GM21529 (cell line): ENCODE results near the gene PZP.
"Not testable (repeated sequence)": the region's sequence is repeated elsewhere in the genome, so short reads cannot be mapped to it uniquely, and the experiment has no call there.

Experiments used
- ATAC-seq: cut with Tn5 transposase; IDR thresholded peaks from one replicate; pipeline ENCODE4 v1.9.1; 2021; ENCODE audit not compliant: unreplicated experiment

The PZP gene

DNA sequence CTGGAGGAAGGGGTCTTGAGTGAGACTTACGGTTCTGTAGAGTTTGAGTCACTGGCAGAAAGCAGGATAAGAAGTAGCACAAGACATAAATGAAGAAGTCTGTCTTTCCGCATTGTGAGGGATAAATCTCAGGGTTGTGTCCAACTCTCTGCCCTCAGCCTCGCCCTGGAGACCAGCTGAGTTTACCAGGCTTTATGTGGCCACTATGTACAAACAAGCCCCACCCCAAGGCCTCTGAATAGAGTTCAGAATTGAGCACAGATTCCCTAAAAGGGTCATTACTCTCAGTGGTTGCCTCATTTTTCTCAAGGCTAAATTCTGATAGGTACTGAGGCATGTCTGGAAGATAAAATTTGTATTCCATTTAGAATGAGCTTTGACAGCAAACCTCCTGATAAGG is at the start of gene PZP:
PZP (minus strand) TSS at position 167 of the 400 bp plus-strand sequence; CDS start at position 113, 54 bp downstream.
- no peak for ATAC-seq

DNA sequence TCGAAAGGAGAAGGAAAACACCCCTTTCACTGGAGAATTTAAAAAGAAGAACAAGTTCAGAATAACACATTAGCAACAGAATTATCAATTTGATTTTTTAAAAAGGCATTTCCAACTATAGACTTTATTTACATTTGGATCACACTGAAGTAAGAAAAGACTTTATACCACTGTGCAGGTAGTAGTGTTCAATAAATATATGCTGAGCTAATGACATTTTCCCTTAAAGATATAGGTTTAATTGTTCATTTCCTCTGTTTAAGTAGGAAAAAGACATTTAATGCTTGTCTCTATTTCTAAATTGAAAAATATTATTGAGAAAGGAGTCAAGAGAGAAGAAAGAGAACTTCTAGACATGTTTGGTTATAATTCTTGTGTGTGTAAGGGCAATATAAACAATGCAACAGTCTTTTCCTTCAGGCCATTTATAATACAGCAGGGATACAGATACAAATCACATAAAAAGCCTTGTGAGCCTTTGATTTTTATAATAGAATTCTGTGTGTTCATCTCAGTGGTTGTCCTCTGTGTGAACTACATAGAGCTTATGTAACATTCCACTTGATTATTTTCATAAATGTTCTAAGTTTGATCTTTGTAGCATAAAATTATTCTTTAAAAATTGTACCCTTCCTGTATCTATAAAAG is 48.7 kb upstream of the PZP start:
- ATAC-seq, result no peak

DNA sequence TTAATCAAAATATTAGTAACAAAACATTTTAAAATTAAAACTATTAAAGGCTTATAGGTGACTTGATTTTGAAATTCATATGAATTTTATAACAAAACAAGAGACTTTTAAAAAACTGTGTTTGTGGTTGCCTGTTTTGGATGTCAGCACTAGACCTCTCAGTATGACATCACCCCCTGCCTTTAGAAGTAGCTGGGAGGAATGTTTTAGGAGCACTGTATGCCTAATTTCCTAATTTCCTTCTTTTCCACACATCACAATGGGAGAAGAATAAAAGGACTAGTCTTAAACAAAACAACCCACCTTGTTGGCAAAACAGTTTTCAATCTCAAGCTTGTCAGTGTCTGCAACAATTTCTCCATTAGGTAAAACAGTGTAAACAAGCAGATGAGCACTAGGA is 48.1 kb upstream of the PZP start:
- no peak for ATAC-seq

DNA sequence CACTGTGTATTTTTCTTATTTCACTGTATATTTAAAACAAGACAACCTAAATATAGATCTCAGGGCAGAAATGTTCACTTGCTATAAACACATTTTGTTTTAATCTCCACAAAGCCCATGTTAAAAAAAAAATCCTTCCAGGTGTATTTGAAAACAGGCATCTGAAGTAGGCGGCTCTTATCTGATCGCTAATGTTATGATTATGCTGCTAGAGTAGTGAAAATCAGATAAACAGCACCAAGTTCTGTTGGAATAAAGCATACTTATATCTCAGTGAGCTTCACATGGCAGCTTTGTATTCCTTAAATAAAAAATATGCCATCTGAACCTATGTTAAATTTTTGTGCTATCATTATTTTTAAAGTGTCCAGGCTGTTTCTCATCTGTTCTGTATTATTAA is 47.6 kb upstream of the PZP start:
- no peak for ATAC-seq

DNA sequence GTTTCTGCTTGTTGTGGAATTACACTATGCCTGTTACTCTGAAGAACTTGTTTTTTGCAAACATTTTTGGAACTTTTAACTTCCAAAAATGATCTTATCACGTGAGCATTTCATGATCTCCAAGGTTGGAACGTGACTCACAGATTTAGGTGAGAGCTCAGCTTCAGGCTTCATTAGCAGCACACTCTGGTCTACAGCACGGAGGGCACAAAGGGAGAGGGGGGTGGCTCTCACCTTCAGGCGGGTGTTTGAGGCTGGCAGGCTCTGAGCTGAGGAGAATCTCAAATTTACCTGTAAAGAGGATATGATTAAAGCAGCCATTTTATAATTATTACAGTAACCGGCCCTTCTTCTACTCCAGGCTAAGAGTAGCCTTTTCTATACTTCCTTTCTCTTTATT is 45.3 kb upstream of the PZP start:
- ATAC-seq, result no peak

DNA sequence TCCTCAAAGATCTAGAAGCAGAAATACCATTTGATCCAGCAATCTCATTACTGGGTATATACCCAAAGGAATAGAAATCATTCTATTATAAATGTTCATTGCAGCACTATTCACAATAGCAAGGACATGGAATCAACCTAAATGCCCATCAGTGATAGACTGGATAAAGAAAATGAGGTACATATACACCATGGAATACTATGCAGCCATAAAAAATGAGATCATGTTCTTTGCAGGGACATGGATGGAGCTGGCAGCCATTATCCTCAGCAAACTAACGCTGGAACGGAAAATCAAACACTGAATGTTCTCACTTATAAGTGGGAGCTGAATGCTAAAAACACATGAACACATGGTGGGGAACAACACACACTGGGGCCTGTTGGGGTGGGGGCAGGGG is 44.6 kb upstream of the PZP start:
- not testable (repeated sequence) for ATAC-seq

DNA sequence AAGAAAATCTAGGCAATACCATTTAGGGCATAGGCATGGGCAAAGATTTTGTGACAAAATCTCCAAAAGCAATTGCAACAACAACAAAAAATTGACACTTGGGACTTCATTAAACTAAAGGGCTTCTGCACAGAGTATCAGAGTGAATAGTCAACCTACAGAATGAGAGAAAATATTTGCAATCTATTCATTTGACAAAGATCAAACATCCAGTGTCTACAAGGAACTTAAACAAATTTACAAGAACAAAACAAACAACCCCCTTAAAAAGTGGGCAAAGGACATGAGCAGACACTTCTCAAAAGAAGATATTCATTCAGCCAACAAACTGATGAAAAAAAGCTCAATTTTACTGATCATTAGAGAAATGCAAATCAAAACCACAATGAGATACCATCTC is 44.1 kb upstream of the PZP start:
- ATAC-seq, result no peak

DNA sequence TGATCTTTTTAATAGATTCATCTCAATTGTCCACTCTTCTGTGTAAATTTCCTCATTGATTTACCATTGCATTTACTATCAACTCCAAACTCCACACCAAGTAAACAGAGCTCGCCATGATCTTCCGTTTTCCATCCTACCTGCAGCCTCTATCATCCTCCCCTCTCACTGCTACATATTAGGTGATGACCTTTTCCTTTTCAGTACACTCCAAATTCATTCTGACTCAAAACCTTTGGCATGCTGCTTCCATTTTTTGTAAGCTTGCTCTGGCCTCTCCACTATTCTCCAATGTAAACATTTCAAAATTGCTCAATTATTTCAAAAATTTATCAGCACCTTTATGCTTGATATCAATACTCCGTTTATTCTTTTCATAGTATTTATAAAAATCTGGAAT is 40.2 kb upstream of the PZP start:
- ATAC-seq, result no peak

DNA sequence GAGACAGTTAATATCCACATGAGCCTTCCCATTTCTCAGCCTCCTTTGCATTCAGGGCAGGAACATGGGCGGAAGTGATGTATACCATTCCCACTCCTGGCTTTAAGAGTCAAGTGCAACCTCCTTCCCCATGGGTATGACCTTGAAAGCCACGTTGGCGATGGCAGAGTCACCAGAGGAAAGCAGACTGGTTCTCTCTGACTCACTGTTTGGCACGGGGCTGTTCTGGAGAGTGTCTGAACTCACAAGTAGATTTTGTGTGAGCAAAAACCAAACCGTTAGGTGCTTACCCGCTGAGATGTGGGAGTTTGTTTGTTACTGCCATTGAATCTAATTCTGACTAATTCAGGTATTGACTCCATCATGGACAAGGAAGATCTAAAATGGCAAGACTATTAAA is 36.7 kb upstream of the PZP start:
- peak; percentile 82 for ATAC-seq

DNA sequence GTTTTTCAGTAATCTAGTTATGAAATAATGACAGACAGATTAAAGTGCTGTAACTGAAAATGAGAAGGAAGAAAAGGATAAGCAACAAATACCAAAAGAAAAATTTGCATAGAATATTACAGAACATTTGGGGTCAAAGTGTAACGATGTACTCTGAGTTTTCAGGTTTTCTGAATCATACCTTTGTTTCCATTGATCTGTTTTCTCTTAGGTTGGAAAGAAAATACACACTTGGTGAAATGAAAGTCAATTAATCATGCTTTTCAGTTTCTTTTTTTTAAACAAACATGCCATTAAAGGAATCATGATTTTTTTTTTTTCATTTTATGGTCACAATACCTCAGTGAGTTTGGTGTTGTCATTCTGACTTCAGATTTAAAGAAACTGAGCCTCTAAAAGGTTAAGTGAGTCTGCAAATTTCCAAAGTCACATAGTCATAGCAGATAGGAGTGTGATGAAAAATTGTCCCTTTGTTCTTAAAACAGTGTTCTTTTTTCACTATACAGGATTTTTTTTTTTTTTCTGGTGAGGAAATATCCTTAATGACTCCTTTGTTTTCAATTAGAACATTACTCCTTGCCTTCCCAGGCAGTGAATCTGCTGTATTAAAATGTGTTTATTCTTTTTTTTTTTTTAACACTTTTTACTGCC is 35.9 kb upstream of the PZP start:
- ATAC-seq, result no peak

DNA sequence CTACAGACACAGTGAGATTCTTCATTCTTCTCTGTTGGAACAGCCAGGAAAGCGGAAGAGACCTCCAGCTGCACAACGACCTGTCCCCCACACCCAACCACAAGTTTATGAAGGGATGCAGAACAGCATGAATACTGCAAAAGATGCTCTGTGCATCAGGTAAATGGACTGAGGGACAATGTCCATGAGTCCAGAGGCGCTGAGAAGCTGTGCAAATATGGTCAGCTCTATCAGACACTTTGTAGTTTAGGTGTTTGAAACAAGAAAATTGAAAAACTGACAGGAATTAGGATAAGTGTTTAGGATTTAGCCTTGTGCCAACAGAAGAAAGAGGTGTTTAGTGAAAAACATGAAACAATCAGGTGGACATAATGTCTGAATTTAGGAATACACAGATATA is 33.1 kb upstream of the PZP start:
- ATAC-seq, result no peak

DNA sequence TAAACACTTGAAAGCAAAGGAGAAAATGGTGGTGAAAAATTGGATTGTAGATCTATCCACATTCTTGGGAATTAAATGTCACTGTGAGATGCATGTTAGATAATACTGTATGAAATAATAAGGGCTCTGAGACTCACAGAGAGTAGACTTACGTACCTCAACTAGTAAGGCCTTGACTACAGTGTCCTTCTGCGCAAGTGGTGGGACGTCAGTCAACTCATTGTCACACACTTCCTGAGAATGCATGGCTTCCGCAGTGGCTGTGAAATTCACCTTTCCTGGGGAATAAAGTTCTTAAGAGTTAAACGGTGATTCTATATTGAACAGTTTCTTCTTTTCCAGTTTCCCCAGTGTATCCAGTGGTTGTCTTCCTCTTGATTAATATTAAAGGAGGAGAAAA is 32.6 kb upstream of the PZP start:
- no peak for ATAC-seq

DNA sequence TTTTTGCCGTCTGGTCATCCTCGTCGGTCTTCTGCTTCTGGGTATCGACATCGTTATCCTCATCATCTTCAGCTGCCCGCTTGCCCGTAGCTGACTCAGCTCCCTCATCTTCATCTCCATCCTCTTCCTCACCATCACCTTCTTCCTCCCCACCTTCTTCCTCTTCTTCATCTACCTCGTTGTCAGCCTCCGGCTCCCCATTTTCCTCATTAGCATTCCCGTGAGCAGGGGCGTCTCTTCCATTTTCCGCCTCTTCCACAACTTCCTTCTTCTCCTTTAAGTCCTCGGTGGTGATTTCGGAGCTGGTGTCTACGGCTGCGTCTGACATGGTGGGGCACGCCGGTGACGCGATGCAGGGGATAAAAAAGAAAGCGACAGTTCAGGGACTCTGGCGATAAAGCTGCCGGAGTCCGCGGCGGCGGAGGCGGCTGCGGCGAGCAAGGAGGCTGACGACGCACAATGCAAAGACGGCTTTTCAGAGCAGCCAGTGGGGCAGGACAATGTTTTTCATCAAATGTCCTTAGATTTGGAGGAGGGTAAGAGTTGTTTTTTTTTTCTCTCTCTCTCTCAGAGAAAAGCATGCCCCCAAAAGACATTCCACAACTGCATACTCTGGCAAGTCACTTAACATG is 31.9 kb upstream of the PZP start:
- not testable (repeated sequence) for ATAC-seq

DNA sequence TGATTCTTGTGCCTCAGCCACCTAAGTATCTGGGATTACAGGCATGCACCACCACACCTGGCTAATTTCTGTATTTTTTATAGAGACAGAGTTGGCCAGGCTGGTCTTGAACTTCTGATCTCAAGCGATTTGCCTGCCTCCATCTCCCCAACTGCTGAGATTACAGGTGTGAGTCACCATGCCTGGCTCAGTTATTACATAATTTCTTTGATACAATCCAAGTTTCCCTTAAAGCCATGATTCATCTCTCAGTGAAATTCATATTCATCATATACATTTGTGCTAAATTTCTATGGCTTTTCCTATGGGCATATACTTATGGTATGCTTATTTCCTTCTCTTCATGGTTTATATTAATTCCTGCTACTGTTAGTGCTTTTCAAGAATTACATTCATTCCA is 29.1 kb upstream of the PZP start:
- ATAC-seq, result no peak

DNA sequence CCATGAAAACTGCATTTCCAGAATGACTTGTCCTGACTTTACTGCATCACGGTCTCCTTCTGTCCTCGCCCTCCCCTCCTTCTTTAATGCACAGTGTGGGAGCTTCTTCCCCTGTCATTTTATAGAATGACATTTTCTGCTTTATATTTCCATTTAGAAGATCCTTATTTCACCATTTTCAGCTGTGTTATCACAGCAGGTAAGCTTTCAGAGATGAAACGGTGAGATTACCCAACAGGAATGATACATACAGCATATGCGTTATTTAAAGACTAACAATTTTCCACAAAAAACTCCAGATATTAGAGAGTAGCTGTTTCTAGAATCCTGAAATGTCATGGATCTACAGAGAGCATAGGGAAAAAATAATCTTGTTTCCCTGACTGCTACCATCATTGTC is 27.3 kb upstream of the PZP start:
- ATAC-seq, result no peak

DNA sequence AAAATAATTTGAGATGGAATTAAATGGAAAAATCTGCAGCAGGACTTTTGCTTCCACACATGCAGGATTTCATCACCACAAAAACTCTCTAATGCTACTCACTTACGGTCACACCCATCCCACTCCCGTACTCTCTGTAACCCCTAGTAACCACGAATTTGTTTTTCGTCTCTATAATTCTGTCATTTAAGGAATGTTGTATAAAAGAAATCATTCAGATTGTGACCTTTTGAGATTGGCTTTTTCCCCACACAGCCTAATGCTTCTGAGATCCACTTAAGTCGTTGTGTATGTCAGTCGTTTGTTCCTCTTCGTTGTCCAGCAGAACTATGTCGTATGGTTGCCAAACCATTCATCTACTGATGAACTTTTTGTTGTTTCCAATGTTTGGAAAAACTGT is 19.8 kb upstream of the PZP start:
- ATAC-seq, result no peak

DNA sequence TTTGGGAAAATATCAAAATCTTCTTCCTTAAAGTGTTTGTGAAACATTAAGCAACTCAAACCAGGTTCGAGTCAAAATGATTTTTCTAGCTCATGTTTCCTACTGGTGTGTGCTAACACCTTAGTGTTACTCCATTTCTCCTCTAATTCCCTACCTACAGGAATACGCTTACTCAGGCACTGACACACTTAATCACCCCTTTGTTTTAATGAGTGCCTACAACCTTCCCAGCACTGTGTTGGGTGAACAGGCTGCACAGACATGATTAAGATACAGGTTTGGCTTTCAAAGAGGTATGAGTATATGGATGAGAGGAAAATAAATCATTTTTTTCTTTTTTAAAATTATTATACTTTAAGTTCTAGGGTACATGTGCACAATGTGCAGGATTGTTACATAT is 15.6 kb upstream of the PZP start:
- no peak for ATAC-seq

DNA sequence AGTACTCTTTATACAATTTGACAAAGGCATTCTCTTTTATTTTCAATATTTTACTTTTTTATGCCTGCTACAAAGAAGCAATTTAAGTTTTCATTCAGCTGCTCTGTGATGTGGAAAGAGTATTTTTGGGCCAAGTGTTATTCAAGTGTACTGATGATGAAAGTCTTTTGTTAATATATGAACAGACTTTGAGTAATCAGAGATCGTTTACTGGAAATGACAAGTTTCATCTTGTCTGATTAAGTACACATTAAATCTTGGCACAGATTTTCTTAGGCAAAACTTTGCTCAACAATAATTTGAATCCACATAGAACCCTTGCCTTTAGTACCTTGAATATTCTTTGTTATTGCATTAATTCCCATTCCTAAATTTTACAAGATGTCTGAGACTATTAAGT is 13.3 kb upstream of the PZP start:
- no peak for ATAC-seq

DNA sequence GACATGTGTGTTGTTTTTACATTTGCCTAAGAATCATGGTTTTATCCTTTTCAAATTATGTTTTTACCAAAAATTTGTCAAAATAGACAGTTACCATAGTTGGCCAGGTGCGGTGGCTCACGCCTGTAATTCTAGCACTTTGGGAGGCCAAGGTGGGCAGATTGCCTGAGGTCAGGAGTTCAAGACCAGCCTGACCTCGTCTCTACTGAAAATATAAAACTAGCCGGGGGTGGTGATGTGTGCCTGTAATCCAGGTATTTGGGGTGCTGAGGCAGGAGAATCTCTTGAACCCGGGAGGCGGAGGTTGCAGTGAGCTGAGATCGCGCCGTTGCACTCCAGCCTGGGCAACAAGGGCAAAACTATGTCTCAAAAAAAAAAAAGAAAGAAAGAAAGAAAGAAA is 12.8 kb upstream of the PZP start:
- ATAC-seq, result not testable (repeated sequence)

DNA sequence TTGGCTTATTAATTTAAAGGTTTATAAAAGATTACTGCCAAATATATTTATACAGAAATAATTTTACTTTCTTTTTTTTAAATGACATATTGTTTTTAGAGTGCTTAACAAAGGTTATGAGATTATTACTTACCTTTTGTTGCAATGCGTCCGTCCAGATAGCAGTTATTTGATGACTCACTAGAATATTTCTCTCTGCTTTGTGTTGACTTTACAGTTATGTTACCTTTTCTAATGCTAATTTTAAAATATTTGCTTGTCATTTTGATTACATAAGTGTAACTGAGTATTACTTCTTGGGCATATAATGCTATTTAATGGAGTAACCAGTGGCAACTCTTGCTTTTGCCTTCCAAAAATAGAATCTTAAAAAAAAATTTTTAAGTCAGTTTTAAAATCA is 6.3 kb upstream of the PZP start:
- no peak for ATAC-seq

DNA sequence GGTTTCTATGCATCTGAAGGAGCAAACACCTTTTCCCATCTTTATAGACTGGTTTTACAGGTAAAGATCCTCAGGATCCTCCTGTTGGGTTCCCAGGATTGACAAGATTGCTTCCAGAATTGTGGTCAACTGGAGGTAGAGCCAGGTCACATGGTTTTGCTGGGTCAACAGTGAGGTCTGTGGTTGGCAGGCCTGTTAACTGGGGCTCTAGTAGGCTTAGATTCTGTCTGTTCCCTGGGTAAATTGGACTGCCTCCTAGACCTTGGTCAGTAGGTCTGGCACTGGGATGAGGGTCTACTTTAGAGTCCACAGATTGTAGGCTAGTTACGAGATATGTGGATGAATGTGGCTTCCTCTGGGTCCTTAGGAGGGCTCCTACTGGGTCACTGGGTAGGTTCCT is 3.5 kb upstream of the PZP start:
- no peak for ATAC-seq

DNA sequence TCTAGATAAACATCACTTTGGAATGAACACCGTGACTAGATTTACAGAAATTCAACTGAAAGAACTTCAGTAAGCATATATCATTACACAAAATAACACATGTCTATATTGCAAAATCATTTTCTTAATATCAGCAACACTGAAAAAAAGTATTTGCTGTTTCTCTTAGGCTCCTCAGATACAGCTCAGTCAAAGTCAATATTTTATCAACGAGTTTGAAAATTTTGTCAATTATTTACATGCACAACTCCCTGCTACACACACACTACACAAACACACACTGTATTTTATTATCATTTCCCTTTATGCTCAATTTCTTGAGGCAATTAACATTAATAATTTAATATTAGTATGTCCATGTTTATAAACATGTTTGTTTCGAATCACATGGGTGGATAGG is 3.8 kb downstream of the PZP start:
- ATAC-seq, result no peak

DNA sequence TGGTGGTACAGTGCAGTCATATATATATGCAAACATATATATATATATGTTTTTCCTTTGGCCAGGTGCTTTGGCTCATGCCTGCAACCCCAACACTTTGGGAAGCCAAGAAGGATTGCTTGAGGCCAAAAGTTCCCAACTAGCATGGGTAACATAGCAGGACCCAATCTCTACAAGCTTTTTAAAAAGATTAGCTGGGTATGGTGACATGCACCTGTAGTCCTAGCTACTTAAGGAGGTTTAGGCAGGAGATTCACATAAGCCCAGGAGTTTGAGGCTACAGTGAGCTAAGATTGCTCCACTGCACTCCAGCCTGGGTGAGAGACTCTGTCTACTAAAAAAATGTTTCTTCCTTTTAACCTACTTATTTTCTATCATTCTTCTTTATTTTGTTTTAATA is 10.2 kb downstream of the PZP start:
- ATAC-seq, result no peak
